ENCODE measurements around the gene UBE2E3.
"Not testable (repeated sequence)": the region's sequence is repeated elsewhere in the genome, so short reads cannot be mapped to it uniquely, and the experiment has no call there.

Gene UBE2E3

GRCh38 chr2:180980106-180980942 lies at the start of gene UBE2E3:
Gene UBE2E3, plus strand, starts transcription at chr2:180980605. Its CDS starts 1,438 bp downstream, at chr2:180982043.
- DNase-seq: peak; percentile 96

- DNase-seq: no peak
Measured at GRCh38 chr2:180931841-180932240, 48.6 kb upstream of the UBE2E3 start.

GRCh38 chr2:180933332-180933731 lies 47.1 kb upstream of the UBE2E3 start:
- DNase-seq: no peak

GRCh38 chr2:180934911-180935310 lies 45.5 kb upstream of the UBE2E3 start:
- DNase-seq: no peak

GRCh38 chr2:180937480-180937879 lies 42.9 kb upstream of the UBE2E3 start:
- DNase-seq: not testable (repeated sequence)

- DNase-seq: no peak
Measured at GRCh38 chr2:180938451-180938850, 42.0 kb upstream of the UBE2E3 start.

- DNase-seq: peak; percentile 11
Measured at GRCh38 chr2:180943275-180943674, 37.1 kb upstream of the UBE2E3 start.

- DNase-seq: no peak
Measured at GRCh38 chr2:180944372-180944771, 36.0 kb upstream of the UBE2E3 start.

- no peak for DNase-seq
Measured at GRCh38 chr2:180947208-180947689, 33.2 kb upstream of the UBE2E3 start.

GRCh38 chr2:180949896-180950295 lies 30.5 kb upstream of the UBE2E3 start:
- no peak for DNase-seq

- DNase-seq: no peak
Measured at GRCh38 chr2:180952082-180952481, 28.3 kb upstream of the UBE2E3 start.

GRCh38 chr2:180952731-180953336 lies 27.6 kb upstream of the UBE2E3 start:
- no peak for DNase-seq

GRCh38 chr2:180953550-180953949 lies 26.9 kb upstream of the UBE2E3 start:
- no peak for DNase-seq

- no peak for DNase-seq
Measured at GRCh38 chr2:180955101-180955500, 25.3 kb upstream of the UBE2E3 start.

GRCh38 chr2:180959787-180960186 lies 20.6 kb upstream of the UBE2E3 start:
- no peak for DNase-seq

GRCh38 chr2:180960982-180961381 lies 19.4 kb upstream of the UBE2E3 start:
- no peak for DNase-seq

- peak; percentile 91 for DNase-seq
Measured at GRCh38 chr2:180962727-180963314, 17.6 kb upstream of the UBE2E3 start.

- no peak for DNase-seq
Measured at GRCh38 chr2:180966378-180966777, 14.0 kb upstream of the UBE2E3 start.

GRCh38 chr2:180969124-180969523 lies 11.3 kb upstream of the UBE2E3 start:
- no peak for DNase-seq

- DNase-seq: peak; percentile 80
Measured at GRCh38 chr2:180970016-180970415, 10.4 kb upstream of the UBE2E3 start.

GRCh38 chr2:180971811-180972210 lies 8.6 kb upstream of the UBE2E3 start:
- DNase-seq: no peak

GRCh38 chr2:180975585-180975984 lies 4.8 kb upstream of the UBE2E3 start:
- no peak for DNase-seq

- no peak for DNase-seq
Measured at GRCh38 chr2:180978903-180979748, 1.3 kb upstream of the UBE2E3 start.

Measured in NCI-H69 (cell line).